NCI-H460 (cell line): ENCODE results near the gene AFF4. TPM values are rescaled to one million over a fixed set of nuclear protein-coding genes. Genes with fewer than 3 reads are reported as not detected.
"Not testable (repeated sequence)": the region's sequence is repeated elsewhere in the genome, so short reads cannot be mapped to it uniquely, and the experiment has no call there.

Source experiments
- DNase-seq: peaks from one replicate; pipeline ENCODE4 v3.0.0-alpha.2; 2016; ENCODE audit warnings: low read depth; ENCODE audit errors: extremely low read depth
- polyA plus RNA-seq: library from polyadenylated mRNA; depleted of rRNA; stranded (reverse); fragments of >200 nt; gene quantifications from 2 replicates; pipeline ENCODE4 v1.2.3, GENCODE V29; 2014; cell fraction: nucleus; rRNA removed
- total RNA-seq: library from RNA; depleted of rRNA; stranded (reverse); fragments of >200 nt; shearing (Covaris generic); gene quantifications from 2 replicates; pipeline ENCODE4 v1.2.3, GENCODE V29; 2014; rRNA removed

Gene AFF4
- 40.6 and 44.7 TPM in 2 replicates for total RNA-seq
- polyA plus RNA-seq = 13.9 and 20.5 TPM in 2 replicates

GRCh38 chr5:132963171-132964104 is at the start of gene AFF4:
Gene AFF4, minus strand, starts transcription at chr5:132963634. Its CDS starts 26,445 bp downstream, at chr5:132937189.
- DNase-seq = peak; percentile 94

GRCh38 chr5:133008455-133008854 is 45.0 kb upstream of the AFF4 start:
- DNase-seq = not testable (repeated sequence)

GRCh38 chr5:133006653-133007052 is 43.2 kb upstream of the AFF4 start:
- DNase-seq = no peak

- DNase-seq = no peak
Observed at GRCh38 chr5:132999246-132999645, 35.8 kb upstream of the AFF4 start.

- no peak for DNase-seq
Observed at GRCh38 chr5:132998556-132998955, 35.1 kb upstream of the AFF4 start.

- DNase-seq = no peak
Observed at GRCh38 chr5:132996307-132996706, 32.9 kb upstream of the AFF4 start.

GRCh38 chr5:132987531-132988408 is 24.3 kb upstream of the AFF4 start:
- no peak for DNase-seq

- not testable (repeated sequence) for DNase-seq
Observed at GRCh38 chr5:132982971-132983370, 19.5 kb upstream of the AFF4 start.

GRCh38 chr5:132981288-132981687 is 17.9 kb upstream of the AFF4 start:
- no peak for DNase-seq

- DNase-seq = no peak
Observed at GRCh38 chr5:132979976-132980375, 16.5 kb upstream of the AFF4 start.

- DNase-seq = no peak
Observed at GRCh38 chr5:132979367-132979940, 16.0 kb upstream of the AFF4 start.

GRCh38 chr5:132976852-132977251 is 13.4 kb upstream of the AFF4 start:
- DNase-seq = no peak

- not testable (repeated sequence) for DNase-seq
Observed at GRCh38 chr5:132972436-132972828, 9.0 kb upstream of the AFF4 start.

- no peak for DNase-seq
Observed at GRCh38 chr5:132971483-132972435, 8.3 kb upstream of the AFF4 start.

GRCh38 chr5:132965120-132965519 is 1.7 kb upstream of the AFF4 start:
- DNase-seq = no peak

GRCh38 chr5:132962429-132963021 is 909 bp downstream of the AFF4 start:
- peak; percentile 38 for DNase-seq

GRCh38 chr5:132961887-132962286 is 1.5 kb downstream of the AFF4 start:
- no peak for DNase-seq

GRCh38 chr5:132961123-132961815 is 2.2 kb downstream of the AFF4 start:
- DNase-seq = not testable (repeated sequence)
